ENCODE measurements around the gene HP1BP3. TPM values are rescaled to one million over a fixed set of nuclear protein-coding genes. Genes with fewer than 3 reads are reported as not detected.

Gene HP1BP3
- total and polyA plus RNA-seq, 8 donors: 48.0 to 138 (median 65.0) TPM

- no peak overlapping the region for H3K27ac ChIP-seq
- intact Hi-C loops (cut with DNase I): no loop called here
- FAIRE-seq (no peak), ATAC-seq (no peak), DNase-seq (no peak)
- peaks cover 0 to under 1% (median 0%) of the 10 kb centered on the region in 3 donors for H3K4me1 ChIP-seq
- no peaks in the 10 kb centered on the region for H3K36me3 ChIP-seq
- TF ChIP-seq CTCF (IDR thresholded peaks at IDR 0.05): no peak
- 80 to 97% methylated on average over 6 of the region's 6 CpGs for WGBS, 2 donors
- no peak overlapping the region for H3K4me3 ChIP-seq
- H3K9me3 ChIP-seq: no peaks in the 10 kb centered on the region
- H3K27me3 ChIP-seq: no peaks in the 10 kb centered on the region
These were observed 74.9 kb downstream of the HP1BP3 start for GRCh38 chr1:20712215-20712577.

DNA sequence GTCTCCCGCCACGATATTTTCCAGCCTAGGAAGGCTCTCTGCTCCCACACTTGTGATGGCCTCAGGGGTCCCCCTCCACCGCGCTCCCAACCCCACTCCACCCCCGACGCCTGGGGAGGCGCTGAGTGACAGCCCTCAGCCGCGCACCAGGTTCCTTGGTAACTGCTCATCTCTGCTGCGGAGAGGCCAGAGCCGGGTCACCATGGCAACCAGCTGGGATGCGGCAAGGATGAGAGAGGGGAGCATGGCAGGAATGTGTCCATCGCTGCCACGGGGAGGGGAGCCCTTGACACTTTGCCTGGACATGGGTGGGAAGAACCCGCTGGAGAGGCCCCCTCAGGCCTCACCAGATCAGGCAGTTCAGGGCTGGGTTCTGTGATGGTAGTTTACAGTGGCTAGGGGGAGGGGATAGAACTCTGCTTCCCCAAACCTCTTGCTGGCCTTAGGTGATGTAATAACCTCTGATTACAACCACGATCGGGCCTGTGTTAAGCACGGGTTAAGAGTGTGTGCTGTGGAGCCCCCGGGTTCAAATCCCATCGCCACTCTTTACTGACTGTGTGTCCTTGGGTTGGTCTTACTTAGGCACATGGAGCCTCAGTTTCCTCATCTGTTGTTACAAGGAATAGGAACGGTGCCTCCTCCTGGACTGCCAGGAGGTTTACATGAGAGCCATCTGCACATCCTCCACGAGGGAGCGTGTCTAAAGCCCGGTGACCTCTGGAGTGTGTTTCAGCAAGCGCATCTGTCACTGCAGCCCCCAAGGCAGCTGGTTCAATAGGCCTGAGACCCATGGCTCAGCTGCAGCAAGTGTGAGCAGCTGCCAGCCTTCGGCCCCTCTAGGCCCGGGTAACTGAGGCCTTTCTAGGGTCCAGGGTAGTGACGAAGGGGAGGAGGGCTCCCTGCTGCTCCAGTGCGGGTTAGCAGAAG lies 75.6 kb downstream of the HP1BP3 start:
- no peak for TF ChIP-seq CTCF (IDR thresholded peaks at IDR 0.05)
- DNase-seq (no peak), ATAC-seq (no peak)

GRCh38 chr1:20710469-20711284 lies 76.4 kb downstream of the HP1BP3 start:
- no peak for FAIRE-seq
- Histone ChIP-seq H3K27me3 (no peaks in the 10 kb centered on the region), H3K4me3 (no peak overlapping the region), H3K9me3 (no peaks in the 10 kb centered on the region), H3K4me1 (no peaks in the 10 kb centered on the region), H3K36me3 (no peaks in the 10 kb centered on the region), H3K27ac (no peak overlapping the region)
- DNase-seq: no peak
- intact Hi-C loops (cut with DNase I): no loop called here
- TF ChIP-seq CTCF (IDR thresholded peaks at IDR 0.05): no peak
- no peak for ATAC-seq
- WGBS, 2 donors: 58 to 65% methylated on average over 18 of the region's 18 CpGs

More for the DNA sequence above, 75.6 kb downstream of the HP1BP3 start:
- no peaks in the 10 kb centered on the region for H3K4me1 ChIP-seq
- 79 to 84% methylated on average over 29 of the region's 29 CpGs for WGBS, 2 donors
- no peaks in the 10 kb centered on the region for H3K9me3 ChIP-seq
- intact Hi-C loops (cut with DNase I): no loop called here
- no peaks in the 10 kb centered on the region for H3K36me3 ChIP-seq
- H3K27ac ChIP-seq: no peak overlapping the region
- H3K4me3 ChIP-seq: no peak overlapping the region
- FAIRE-seq: no peak
- H3K27me3 ChIP-seq: no peaks in the 10 kb centered on the region

- intact Hi-C loops (cut with DNase I): no loop called here
- H3K27me3 ChIP-seq: no peaks in the 10 kb centered on the region
- no peak for ATAC-seq
- no peak overlapping the region for H3K27ac ChIP-seq
- no peaks in the 10 kb centered on the region for H3K4me1 ChIP-seq
- H3K36me3 ChIP-seq: no peaks in the 10 kb centered on the region
- no peak overlapping the region for H3K4me3 ChIP-seq
- no peak for TF ChIP-seq CTCF (IDR thresholded peaks at IDR 0.05)
- FAIRE-seq: no peak
- WGBS, 2 donors: 84 to 97% methylated on average over 3 of the region's 3 CpGs
- DNase-seq: no peak
- H3K9me3 ChIP-seq: no peaks in the 10 kb centered on the region
These were observed 77.2 kb downstream of the HP1BP3 start for GRCh38 chr1:20709868-20710267.

All from pancreas (tissue), 10 donors.